Fibroblast of the aortic adventitia (primary cell): ENCODE data around the gene PLP2. TPM values are rescaled to one million over a fixed set of nuclear protein-coding genes. Genes with fewer than 3 reads are reported as not detected.
"Not testable (repeated sequence)": the region's sequence is repeated elsewhere in the genome, so short reads cannot be mapped to it uniquely, and the experiment has no call there.

Experiments used
- DNase-seq: peaks from one replicate; pipeline ENCODE4 v3.0.0-alpha.2; 2010; ENCODE audit warnings: low read depth
- H3K4me3 ChIP-seq: 2 replicates; pipeline ENCODE4 v1.5.1; 2011; ENCODE audit warnings: low read depth, mild to moderate bottlenecking, control low read depth, low read length, moderate library complexity
- CTCF ChIP-seq: IDR thresholded peaks from 2 replicates; pipeline ENCODE4 v1.5.1; 2011; ENCODE audit warnings: mild to moderate bottlenecking, low read length, control low read depth, inconsistent platforms; ENCODE audit not compliant: insufficient read depth
- total RNA-seq: library from RNA; depleted of rRNA; stranded (reverse); fragments of >200 nt; gene quantifications from 2 replicates; pipeline ENCODE4 v1.2.3, GENCODE V29; 2012; ENCODE audit warnings: low replicate concordance

The PLP2 gene
- total RNA-seq: 8.7 and 93.2 TPM in 2 replicates

GRCh38 chrX:49171752-49172279 lies at the start of gene PLP2:
TSS of gene PLP2 (plus strand) at chrX:49171898. CDS start at chrX:49172001, 103 bp downstream.
- DNase-seq: peak; percentile 32
- H3K4me3 ChIP-seq: peak within 1 kb of the TSS; percentile 72
- no peak for TF ChIP-seq CTCF

GRCh38 chrX:49122499-49122898 lies 49.2 kb upstream of the PLP2 start:
- TF ChIP-seq CTCF: no peak
- DNase-seq: no peak
- H3K4me3 ChIP-seq: peak overlapping the region; percentile 80

- DNase-seq, H3K4me3 ChIP-seq: not testable (repeated sequence)
Observed at GRCh38 chrX:49127742-49128258, 43.9 kb upstream of the PLP2 start.

GRCh38 chrX:49129427-49129826 lies 42.3 kb upstream of the PLP2 start:
- no peak overlapping the region for H3K4me3 ChIP-seq
- no peak for TF ChIP-seq CTCF
- DNase-seq: no peak

- not testable (repeated sequence) for DNase-seq
Observed at GRCh38 chrX:49132275-49132674, 39.4 kb upstream of the PLP2 start.

GRCh38 chrX:49133759-49134158 lies 37.9 kb upstream of the PLP2 start:
- no peak overlapping the region for H3K4me3 ChIP-seq
- DNase-seq: no peak
- TF ChIP-seq CTCF: no peak

More at GRCh38 chrX:49132275-49132674, 39.4 kb upstream of the PLP2 start:
- not testable (repeated sequence) for H3K4me3 ChIP-seq

- no peak overlapping the region for H3K4me3 ChIP-seq
- TF ChIP-seq CTCF: no peak
- DNase-seq: no peak
Observed at GRCh38 chrX:49137492-49137891, 34.2 kb upstream of the PLP2 start.

- no peak for TF ChIP-seq CTCF
- DNase-seq: no peak
- no peak overlapping the region for H3K4me3 ChIP-seq
Observed at GRCh38 chrX:49139713-49140112, 32.0 kb upstream of the PLP2 start.
